WTC11 (cell line): ENCODE data around the gene LEUTX. TPM values are rescaled to one million over a fixed set of nuclear protein-coding genes. Genes with fewer than 3 reads are reported as not detected.

Experiments
- ATAC-seq: fragments of 200-7000 bp; cut with Tn5 transposase; 2 replicates; pipeline ENCODE4 v1.10.0; 2021; ENCODE audit warnings: mild to moderate bottlenecking, moderate library complexity
- CTCF ChIA-PET: fragments of 300-600 bp; sonication (Branson Sonifier 250); formaldehyde crosslinking; loops from one replicate; lab custom pipeline; 2021; ENCODE audit warnings: antibody characterized with exemption; lab: Charles Lee
- POLR2A ChIA-PET: fragments of 350-600 bp; sonication (Branson Sonifier 250); formaldehyde crosslinking; loops from one replicate; lab custom pipeline; 2021; ENCODE audit warnings: antibody characterized with exemption; lab: Charles Lee
- DNase-seq: peaks from one replicate; pipeline ENCODE4 v3.0.0; 2021; ENCODE audit warnings: low spot score
- H3K27ac Mint-ChIP-seq: 2 replicates; pipeline ENCODE4 v1.8.0; 2021; ENCODE audit warnings: mixed read lengths
- H3K27me3 Mint-ChIP-seq: 2 replicates; pipeline ENCODE4 v1.8.0; 2021; ENCODE audit warnings: low read depth, mild to moderate bottlenecking, moderate library complexity, mixed read lengths
- H3K36me3 Mint-ChIP-seq: 2 replicates; pipeline ENCODE4 v1.8.0; 2021; ENCODE audit warnings: mixed read lengths
- H3K4me1 Mint-ChIP-seq: 2 replicates; pipeline ENCODE4 v1.8.0; 2022; ENCODE audit warnings: mixed read lengths
- H3K4me3 Mint-ChIP-seq: 2 replicates; pipeline ENCODE4 v1.8.0; 2021; ENCODE audit warnings: mild to moderate bottlenecking, moderate library complexity, mixed read lengths
- H3K9me3 Mint-ChIP-seq: 2 replicates; pipeline ENCODE4 v1.8.0; 2021; ENCODE audit warnings: mixed read lengths
- ARID4B ChIP-seq: sonication (generic); formaldehyde crosslinking; IDR thresholded peaks from 2 replicates; pipeline ENCODE4 v1.8.0; 2023; ENCODE audit warnings: missing genetic modification reagents, mild to moderate bottlenecking, borderline replicate concordance
- CDX4 ChIP-seq: fragments of 250-450 bp; sonication (Bioruptor Pico); IDR thresholded peaks from 2 replicates; pipeline ENCODE4 v1.9.0; 2021; ENCODE audit warnings: moderate library complexity, mild to moderate bottlenecking, inconsistent platforms, borderline replicate concordance
- E2F4 ChIP-seq: sonication (generic); formaldehyde crosslinking; IDR thresholded peaks from 2 replicates; pipeline ENCODE4 v1.8.1; 2022; ENCODE audit warnings: low read depth, mild to moderate bottlenecking, moderate library complexity, missing genetic modification reagents, borderline replicate concordance
- ELF4 ChIP-seq: sonication (generic); formaldehyde crosslinking; IDR thresholded peaks from 2 replicates; pipeline ENCODE4 v1.8.1; 2022; ENCODE audit warnings: low read depth, mild to moderate bottlenecking, moderate library complexity, missing genetic modification reagents
- ESRRA ChIP-seq: sonication (generic); formaldehyde crosslinking; IDR thresholded peaks from 2 replicates; pipeline ENCODE4 v1.8.1; 2022; ENCODE audit warnings: mild to moderate bottlenecking, missing genetic modification reagents, borderline replicate concordance
- FOXJ3 ChIP-seq: sonication (generic); formaldehyde crosslinking; IDR thresholded peaks from 2 replicates; pipeline ENCODE4 v1.9.0; 2021; ENCODE audit warnings: missing genetic modification reagents, mild to moderate bottlenecking, borderline replicate concordance
- FOXK1 ChIP-seq: sonication (generic); formaldehyde crosslinking; IDR thresholded peaks from 2 replicates; pipeline ENCODE4 v1.8.0; 2022; ENCODE audit warnings: mild to moderate bottlenecking, moderate library complexity, missing genetic modification reagents
- HMGA2 ChIP-seq: fragments of 250-450 bp; sonication (Bioruptor Pico); IDR thresholded peaks from 2 replicates; pipeline ENCODE4 v1.4.0; 2021; ENCODE audit warnings: mild to moderate bottlenecking, moderate library complexity
- IRF2 ChIP-seq: sonication (generic); formaldehyde crosslinking; IDR thresholded peaks from 2 replicates; pipeline ENCODE4 v1.8.0; 2022; ENCODE audit warnings: low read depth, missing genetic modification reagents, borderline replicate concordance
- MXD4 ChIP-seq: fragments of 250-450 bp; sonication (Bioruptor Pico); IDR thresholded peaks from 2 replicates; pipeline ENCODE4 v1.8.0; 2021; ENCODE audit warnings: mild to moderate bottlenecking, moderate library complexity, borderline replicate concordance
- SMAD3 ChIP-seq: sonication (generic); formaldehyde crosslinking; IDR thresholded peaks from 2 replicates; pipeline ENCODE4 v1.8.0; 2022; ENCODE audit warnings: missing genetic modification reagents, mild to moderate bottlenecking, borderline replicate concordance
- SMAD4 ChIP-seq: sonication (generic); formaldehyde crosslinking; IDR thresholded peaks from 2 replicates; pipeline ENCODE4 v1.8.0; 2022; ENCODE audit warnings: mild to moderate bottlenecking, missing genetic modification reagents
- ZNF121 ChIP-seq: sonication (generic); formaldehyde crosslinking; IDR thresholded peaks from 2 replicates; pipeline ENCODE4 v1.8.0; 2023; ENCODE audit warnings: missing genetic modification reagents
- ZNF138 ChIP-seq: sonication (generic); formaldehyde crosslinking; conservative IDR thresholded peaks from 2 replicates; pipeline ENCODE4 v1.8.1; 2022; ENCODE audit warnings: mild to moderate bottlenecking, moderate library complexity, missing genetic modification reagents
- ZNF232 ChIP-seq: sonication (generic); formaldehyde crosslinking; IDR thresholded peaks from 2 replicates; pipeline ENCODE4 v1.8.0; 2022; ENCODE audit warnings: mild to moderate bottlenecking, missing genetic modification reagents
- ZNF263 ChIP-seq: sonication (generic); formaldehyde crosslinking; IDR thresholded peaks from 2 replicates; pipeline ENCODE4 v1.8.1; 2022; ENCODE audit warnings: low read depth, mild to moderate bottlenecking, moderate library complexity, missing genetic modification reagents
- ZNF416 ChIP-seq: fragments of 250-450 bp; sonication (Bioruptor Pico); IDR thresholded peaks from 2 replicates; pipeline ENCODE4 v1.9.0; 2021; ENCODE audit warnings: mild to moderate bottlenecking, inconsistent platforms
- total RNA-seq: library from RNA; stranded (reverse); gene quantifications from 3 replicates; pipeline ENCODE4 v1.2.3, GENCODE V29; 2021
- TF ChIP-seq, protein P1 (sequence below): fragments of 250-450 bp; sonication (Bioruptor Pico); IDR thresholded peaks from 2 replicates; pipeline ENCODE4 v2.1.2; 2022; ENCODE audit warnings: mild to moderate bottlenecking, moderate library complexity
- TF ChIP-seq, protein P2 (sequence below): fragments of 250-450 bp; sonication (Bioruptor Pico); IDR thresholded peaks from 2 replicates; pipeline ENCODE4 v1.9.0; 2021; ENCODE audit warnings: mild to moderate bottlenecking
- TF ChIP-seq, protein P3 (sequence below): fragments of 250-450 bp; sonication (Bioruptor Pico); IDR thresholded peaks from 2 replicates; pipeline ENCODE4 v1.8.0; 2021; ENCODE audit warnings: mild to moderate bottlenecking

The LEUTX gene
- total RNA-seq, 1 experiment from 2014 or later, result not detected

GRCh38 chr19:39754544-39754943, 24.1 kb upstream of the LEUTX start:
- ATAC-seq (no peak), DNase-seq (no peak)
- Mint-ChIP-seq H3K27me3 (peaks cover 43% of the 10 kb centered on the region), H3K27ac (no peak overlapping the region), H3K4me1 (no peaks in the 10 kb centered on the region), H3K36me3 (no peaks in the 10 kb centered on the region), H3K9me3 (no peaks in the 10 kb centered on the region), H3K4me3 (no peak overlapping the region)
- TF ChIP-seq FOXJ3 (CRISPR knock-in tag), result no peak
- no peak for TF ChIP-seq IRF2 (CRISPR knock-in tag)
- TF ChIP-seq ZNF138 (CRISPR knock-in tag), result no peak
- TF ChIP-seq SMAD4 (CRISPR knock-in tag), result no peak
- no peak for TF ChIP-seq ESRRA (CRISPR knock-in tag)
- TF ChIP-seq SMAD3, result no peak
- TF ChIP-seq, protein P1, sequence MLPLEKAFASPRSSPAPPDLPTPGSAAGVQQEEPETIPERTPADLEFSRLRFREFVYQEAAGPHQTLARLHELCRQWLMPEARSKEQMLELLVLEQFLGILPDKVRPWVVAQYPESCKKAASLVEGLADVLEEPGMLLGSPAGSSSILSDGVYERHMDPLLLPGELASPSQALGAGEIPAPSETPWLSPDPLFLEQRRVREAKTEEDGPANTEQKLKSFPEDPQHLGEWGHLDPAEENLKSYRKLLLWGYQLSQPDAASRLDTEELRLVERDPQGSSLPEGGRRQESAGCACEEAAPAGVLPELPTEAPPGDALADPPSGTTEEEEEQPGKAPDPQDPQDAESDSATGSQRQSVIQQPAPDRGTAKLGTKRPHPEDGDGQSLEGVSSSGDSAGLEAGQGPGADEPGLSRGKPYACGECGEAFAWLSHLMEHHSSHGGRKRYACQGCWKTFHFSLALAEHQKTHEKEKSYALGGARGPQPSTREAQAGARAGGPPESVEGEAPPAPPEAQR, result no peak
- no peak for TF ChIP-seq CDX4 (CRISPR knock-in tag)
- TF ChIP-seq ZNF232, result no peak
- TF ChIP-seq ZNF121, result no peak
- TF ChIP-seq MXD4 (CRISPR knock-in tag), result no peak
- no peak for TF ChIP-seq E2F4 (CRISPR knock-in tag)
- ChIA-PET CTCF (no interaction called here), POLR2A (interaction anchor here (1.1 kb wide), 1 partner anchor 11 kb away, joined by 3 read pairs; no protein-coding TSS in a partner anchor)

DNA sequence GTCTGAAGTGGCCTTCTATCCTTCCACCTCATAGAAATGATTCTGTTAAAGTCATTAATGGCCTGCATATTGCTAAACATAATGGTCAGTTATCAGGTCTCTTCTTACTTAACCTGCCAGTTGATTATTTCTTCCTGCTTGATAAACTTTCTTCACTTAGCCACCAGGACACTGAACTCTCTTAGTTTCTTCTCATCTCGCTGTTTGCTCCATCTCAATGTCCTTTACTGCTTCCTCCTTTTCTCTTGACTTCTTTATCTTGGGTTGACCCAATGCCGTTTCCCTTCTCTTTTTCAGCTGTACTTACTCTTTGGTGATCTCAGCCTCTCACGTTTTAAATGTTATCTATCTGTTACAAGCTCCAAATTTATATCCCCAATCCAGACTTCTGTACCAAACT, 23.7 kb upstream of the LEUTX start:
- no peak for TF ChIP-seq SMAD3
- TF ChIP-seq, protein P2, sequence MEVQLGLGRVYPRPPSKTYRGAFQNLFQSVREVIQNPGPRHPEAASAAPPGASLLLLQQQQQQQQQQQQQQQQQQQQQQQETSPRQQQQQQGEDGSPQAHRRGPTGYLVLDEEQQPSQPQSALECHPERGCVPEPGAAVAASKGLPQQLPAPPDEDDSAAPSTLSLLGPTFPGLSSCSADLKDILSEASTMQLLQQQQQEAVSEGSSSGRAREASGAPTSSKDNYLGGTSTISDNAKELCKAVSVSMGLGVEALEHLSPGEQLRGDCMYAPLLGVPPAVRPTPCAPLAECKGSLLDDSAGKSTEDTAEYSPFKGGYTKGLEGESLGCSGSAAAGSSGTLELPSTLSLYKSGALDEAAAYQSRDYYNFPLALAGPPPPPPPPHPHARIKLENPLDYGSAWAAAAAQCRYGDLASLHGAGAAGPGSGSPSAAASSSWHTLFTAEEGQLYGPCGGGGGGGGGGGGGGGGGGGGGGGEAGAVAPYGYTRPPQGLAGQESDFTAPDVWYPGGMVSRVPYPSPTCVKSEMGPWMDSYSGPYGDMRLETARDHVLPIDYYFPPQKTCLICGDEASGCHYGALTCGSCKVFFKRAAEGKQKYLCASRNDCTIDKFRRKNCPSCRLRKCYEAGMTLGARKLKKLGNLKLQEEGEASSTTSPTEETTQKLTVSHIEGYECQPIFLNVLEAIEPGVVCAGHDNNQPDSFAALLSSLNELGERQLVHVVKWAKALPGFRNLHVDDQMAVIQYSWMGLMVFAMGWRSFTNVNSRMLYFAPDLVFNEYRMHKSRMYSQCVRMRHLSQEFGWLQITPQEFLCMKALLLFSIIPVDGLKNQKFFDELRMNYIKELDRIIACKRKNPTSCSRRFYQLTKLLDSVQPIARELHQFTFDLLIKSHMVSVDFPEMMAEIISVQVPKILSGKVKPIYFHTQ, result no peak
- no peak for TF ChIP-seq ZNF121
- no peak for TF ChIP-seq MXD4 (CRISPR knock-in tag)
- peaks cover 43% of the 10 kb centered on the region for H3K27me3 Mint-ChIP-seq
- POLR2A ChIA-PET, result no interaction called here

DNA sequence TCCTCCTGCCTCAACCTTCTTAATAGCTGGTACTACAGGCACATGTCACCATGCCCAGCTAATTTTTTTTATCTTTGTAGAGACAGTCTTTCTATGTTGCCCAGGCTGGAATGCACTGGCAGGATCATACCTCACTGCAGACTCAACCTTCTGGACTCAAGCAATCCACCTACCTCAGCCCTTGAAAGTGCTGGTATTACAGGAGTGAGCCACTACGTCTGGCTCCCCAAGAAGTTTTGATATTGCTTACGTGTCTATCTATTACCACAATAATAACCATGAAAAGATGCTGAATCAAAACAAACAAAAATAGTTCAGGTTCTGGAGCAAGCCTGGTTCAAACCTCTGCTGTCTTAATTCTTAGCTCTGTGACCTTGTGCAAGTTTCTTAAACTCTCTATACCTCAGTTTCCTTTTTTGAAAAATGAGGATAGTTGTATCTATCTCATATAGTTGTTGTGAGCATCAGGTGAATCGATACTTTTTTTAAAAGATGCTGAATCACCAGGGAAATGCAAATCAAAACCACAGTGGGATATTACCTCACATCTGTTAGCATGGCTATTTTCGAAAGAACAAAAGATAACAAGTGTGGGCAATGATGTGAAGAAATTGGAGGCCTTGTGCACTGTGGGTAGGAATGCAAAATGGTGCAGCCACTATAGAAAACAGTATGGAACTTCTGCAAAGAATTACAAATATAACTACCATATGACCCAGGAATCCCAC, 19.0 kb upstream of the LEUTX start:
- ATAC-seq (no peak), DNase-seq (no peak)
- Mint-ChIP-seq H3K4me1 (peaks cover 3% of the 10 kb centered on the region), H3K4me3 (no peak overlapping the region), H3K27me3 (peaks cover 20% of the 10 kb centered on the region), H3K27ac (no peak overlapping the region), H3K36me3 (no peaks in the 10 kb centered on the region), H3K9me3 (peaks cover under 1% of the 10 kb centered on the region; the same call in 1 of the 2 replicates)
- ChIA-PET POLR2A (no interaction called here), CTCF (interaction anchor here (0.9 kb wide), 1 partner anchor 33 kb away, joined by 4 read pairs; no protein-coding TSS in a partner anchor)
- TF ChIP-seq ELF4 (CRISPR knock-in tag) (no peak), ARID4B (CRISPR knock-in tag) (no peak), HMGA2 (CRISPR knock-in tag) (no peak), ZNF263 (CRISPR knock-in tag) (no peak), ZNF416 (CRISPR knock-in tag) (no peak), SMAD4 (CRISPR knock-in tag) (no peak), FOXK1 (CRISPR knock-in tag) (no peak)
- TF ChIP-seq, protein P3, sequence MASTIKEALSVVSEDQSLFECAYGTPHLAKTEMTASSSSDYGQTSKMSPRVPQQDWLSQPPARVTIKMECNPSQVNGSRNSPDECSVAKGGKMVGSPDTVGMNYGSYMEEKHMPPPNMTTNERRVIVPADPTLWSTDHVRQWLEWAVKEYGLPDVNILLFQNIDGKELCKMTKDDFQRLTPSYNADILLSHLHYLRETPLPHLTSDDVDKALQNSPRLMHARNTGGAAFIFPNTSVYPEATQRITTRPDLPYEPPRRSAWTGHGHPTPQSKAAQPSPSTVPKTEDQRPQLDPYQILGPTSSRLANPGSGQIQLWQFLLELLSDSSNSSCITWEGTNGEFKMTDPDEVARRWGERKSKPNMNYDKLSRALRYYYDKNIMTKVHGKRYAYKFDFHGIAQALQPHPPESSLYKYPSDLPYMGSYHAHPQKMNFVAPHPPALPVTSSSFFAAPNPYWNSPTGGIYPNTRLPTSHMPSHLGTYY (CRISPR knock-in tag), result no peak

More for the DNA sequence above, 23.7 kb upstream of the LEUTX start:
- H3K9me3 Mint-ChIP-seq, result no peaks in the 10 kb centered on the region
- H3K27ac Mint-ChIP-seq, result no peak overlapping the region
- ATAC-seq, result no peak
- CTCF ChIA-PET, result interaction anchor here (1.5 kb wide), 1 partner anchor 12 kb away, joined by 7 read pairs; no protein-coding TSS in a partner anchor
- H3K4me1 Mint-ChIP-seq, result no peaks in the 10 kb centered on the region
- no peak overlapping the region for H3K4me3 Mint-ChIP-seq
- no peak for DNase-seq
- H3K36me3 Mint-ChIP-seq, result no peaks in the 10 kb centered on the region
